Liver (tissue), 9 donors: ENCODE data around the gene DIP2A. TPM values are rescaled to one million over a fixed set of nuclear protein-coding genes. Genes with fewer than 3 reads are reported as not detected.

Experiments used
- DNase-seq: peaks from one replicate; pipeline ENCODE4 v3.0.0-alpha.2; 2017; ENCODE audit warnings: low spot score
- H3K27ac ChIP-seq, 2 donors: one replicate each; pipeline ENCODE4 v1.7.0; 2013; ENCODE audit warnings: inconsistent platforms in 2 of 2, low read length in 2 of 2, control low read depth in 1 of 2, low read depth in 1 of 2, mild to moderate bottlenecking in 1 of 2
- H3K27me3 ChIP-seq, 4 donors: one replicate each; pipeline versions ENCODE4 v1.6.1 to v1.7.0; 2013; ENCODE audit warnings: low read length in 3 of 4, inconsistent platforms in 1 of 4, mild to moderate bottlenecking in 1 of 4, moderate library complexity in 1 of 4; ENCODE audit not compliant: control insufficient read depth in 4 of 4, insufficient read depth in 4 of 4
- H3K36me3 ChIP-seq, 4 donors: one replicate each; pipeline versions ENCODE4 v1.6.1 to v1.7.0; 2013; ENCODE audit warnings: low read length in 3 of 4, mild to moderate bottlenecking in 3 of 4, low read depth in 1 of 4, moderate library complexity in 1 of 4; ENCODE audit not compliant: control insufficient read depth in 4 of 4, insufficient read depth in 3 of 4
- H3K4me1 ChIP-seq, 4 donors: one replicate each; pipeline versions ENCODE4 v1.6.1 to v1.7.0; 2013; ENCODE audit warnings: low read length in 3 of 4, mild to moderate bottlenecking in 3 of 4, moderate library complexity in 1 of 4; ENCODE audit not compliant: control insufficient read depth in 4 of 4, insufficient read depth in 4 of 4
- H3K4me3 ChIP-seq, 3 donors: one replicate each; pipeline versions ENCODE4 v1.6.1 to v1.7.0; 2013; ENCODE audit warnings: low read length in 3 of 3, control low read depth in 1 of 3, low read depth in 1 of 3, mild to moderate bottlenecking in 1 of 3
- H3K9ac ChIP-seq, 2 donors: one replicate each; pipeline ENCODE4 v1.7.0; 2013; ENCODE audit warnings: low read length in 2 of 2, mild to moderate bottlenecking in 2 of 2, moderate library complexity in 2 of 2, control low read depth in 1 of 2, low read depth in 1 of 2
- H3K9me3 ChIP-seq, 4 donors: one replicate each; pipeline versions ENCODE4 v1.6.1 to v1.7.0; 2013; ENCODE audit warnings: low read length in 3 of 4; ENCODE audit not compliant: control insufficient read depth in 4 of 4
- ATF3 ChIP-seq: IDR thresholded peaks from 2 replicates; pipeline ENCODE4 v1.6.1; 2016; ENCODE audit warnings: antibody characterized with exemption
- CTCF ChIP-seq: fragments of 150-350 bp; IDR thresholded peaks from 2 replicates; pipeline ENCODE4 v1.5.1; 2017; ENCODE audit warnings: improper control_type of control experiment, low read depth, low read length; ENCODE audit not compliant: missing input control
- EGR1 ChIP-seq, 2 donors: IDR thresholded peaks; 2 replicates each; pipeline ENCODE4 v1.6.1; 2016 to 2018; ENCODE audit warnings: antibody characterized with exemption in 2 of 2, low read depth in 2 of 2
- FOXA1 ChIP-seq: IDR thresholded peaks from 2 replicates; pipeline ENCODE4 v1.6.1; 2016; ENCODE audit warnings: antibody characterized with exemption
- FOXA2 ChIP-seq: IDR thresholded peaks from 2 replicates; pipeline ENCODE4 v1.6.1; 2016; ENCODE audit warnings: antibody characterized with exemption
- GABPA ChIP-seq, 2 donors: IDR thresholded peaks in 1 of 2; conservative IDR thresholded peaks in 1 of 2; 2 replicates each; pipeline ENCODE4 v1.6.1; 2016; ENCODE audit warnings: antibody characterized with exemption in 2 of 2, mild to moderate bottlenecking in 1 of 2, moderate library complexity in 1 of 2
- HNF4A ChIP-seq, 2 donors: conservative IDR thresholded peaks; 2 replicates each; pipeline ENCODE4 v1.6.1; 2016; ENCODE audit warnings: antibody characterized with exemption in 2 of 2, mild to moderate bottlenecking in 2 of 2
- HNF4G ChIP-seq: IDR thresholded peaks from 2 replicates; pipeline ENCODE4 v1.6.1; 2016; ENCODE audit warnings: antibody characterized with exemption
- JUND ChIP-seq, 2 donors: IDR thresholded peaks; 2 replicates each; pipeline ENCODE4 v1.6.1; 2016; ENCODE audit warnings: antibody characterized with exemption in 2 of 2
- NR2F2 ChIP-seq: IDR thresholded peaks from 2 replicates; pipeline ENCODE4 v1.6.1; 2016; ENCODE audit warnings: antibody characterized with exemption
- RAD21 ChIP-seq, 2 donors: IDR thresholded peaks; 2 replicates each; pipeline ENCODE4 v1.6.1; 2016; ENCODE audit warnings: antibody characterized with exemption in 2 of 2, mild to moderate bottlenecking in 2 of 2
- REST ChIP-seq: IDR thresholded peaks from 2 replicates; pipeline ENCODE4 v1.6.1; 2016; ENCODE audit warnings: antibody characterized with exemption, mild to moderate bottlenecking
- RXRA ChIP-seq, 2 donors: IDR thresholded peaks; 2 replicates each; pipeline ENCODE4 v1.6.1; 2017 to 2018; ENCODE audit warnings: antibody characterized with exemption in 2 of 2, mild to moderate bottlenecking in 1 of 2
- SP1 ChIP-seq: IDR thresholded peaks from 2 replicates; pipeline ENCODE4 v1.6.1; 2018; ENCODE audit warnings: antibody characterized with exemption, mild to moderate bottlenecking
- TAF1 ChIP-seq: conservative IDR thresholded peaks from 2 replicates; pipeline ENCODE4 v1.6.1; 2016; ENCODE audit warnings: antibody characterized with exemption, mild to moderate bottlenecking
- YY1 ChIP-seq: IDR thresholded peaks from 2 replicates; pipeline ENCODE4 v1.6.1; 2016; ENCODE audit warnings: antibody characterized with exemption, mild to moderate bottlenecking
- ZBTB33 ChIP-seq: IDR thresholded peaks from 2 replicates; pipeline ENCODE4 v1.6.1; 2016; ENCODE audit warnings: antibody characterized with exemption
- WGBS: extraction: QIAGEN DNeasy Blood & Tissue Kit; methylation state at CpG from one replicate; pipeline ENCODE4 v1.1.7; 2013; 5-methylcytosine and 5-hydroxymethylcytosine counted together
- polyA plus RNA-seq, 2 donors: library from polyadenylated mRNA; stranded (reverse) in 1 of 2; unstranded in 1 of 2; fragments of 200-250 nt in 1 of 2; fragments of >200 nt in 1 of 2; fragmentation: Nextera tagmentation in 1 of 2; extraction: Ambion mirVana in 1 of 2; gene quantifications; one replicate each; pipeline versions ENCODE4 v1.2.1 to v1.2.3, GENCODE V29; 2013 to 2015
- total RNA-seq, 2 donors: library from RNA; depleted of rRNA; stranded (reverse); fragments of >200 nt; gene quantifications; one replicate each; pipeline ENCODE4 v1.2.3, GENCODE V29; 2014
- TF ChIP-seq, protein P1 (sequence below): IDR thresholded peaks from 2 replicates; pipeline ENCODE4 v1.6.1; 2016; ENCODE audit warnings: antibody characterized with exemption
- donor health status: healthy.
- donor health status: healthy.
- donor health status: healthy.
- donor health status: healthy.
- donor health status: healthy.

Gene DIP2A
- total and polyA plus RNA-seq, 4 donors, result 3.8 to 21.7 (median 7.5) TPM

DNA sequence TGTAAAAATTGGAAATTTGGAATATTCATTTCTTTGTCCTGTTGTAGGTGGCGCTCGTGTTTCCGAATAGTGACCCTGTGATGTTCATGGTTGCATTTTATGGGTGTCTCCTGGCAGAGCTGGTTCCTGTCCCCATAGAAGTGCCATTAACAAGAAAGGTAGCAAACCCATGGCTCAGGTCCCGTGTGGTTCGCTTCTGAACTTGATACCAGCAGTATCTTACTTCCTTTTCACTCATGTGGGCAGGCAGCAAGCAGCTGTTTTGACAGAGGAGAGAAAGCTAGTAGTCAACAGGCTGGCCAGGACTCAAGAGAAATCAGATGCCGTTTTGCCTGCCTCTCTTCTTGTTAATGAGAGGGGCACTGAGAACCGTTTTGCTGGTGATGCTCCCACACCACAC is 73.4 kb downstream of the DIP2A start:
- DNase-seq, result no peak
- H3K9ac ChIP-seq, result no peak overlapping the region
- no peak overlapping the region for H3K4me3 ChIP-seq
- H3K27me3 ChIP-seq, result no peaks in the 10 kb centered on the region
- 83% methylated on average over 7 of the region's 7 CpGs for WGBS
- TF ChIP-seq RAD21 (IDR thresholded peaks at IDR 0.05), result no peak
- TF ChIP-seq ATF3, result no peak
- no peak for TF ChIP-seq SP1
- TF ChIP-seq JUND (IDR thresholded peaks at IDR 0.05), result no peak
- no peak for TF ChIP-seq HNF4G
- peaks cover 1 to 28% (median 22%) of the 10 kb centered on the region in 4 donors for H3K36me3 ChIP-seq
- H3K27ac ChIP-seq, result no peak overlapping the region
- H3K4me1 ChIP-seq, result no peaks in the 10 kb centered on the region
- no peaks in the 10 kb centered on the region for H3K9me3 ChIP-seq

DNA sequence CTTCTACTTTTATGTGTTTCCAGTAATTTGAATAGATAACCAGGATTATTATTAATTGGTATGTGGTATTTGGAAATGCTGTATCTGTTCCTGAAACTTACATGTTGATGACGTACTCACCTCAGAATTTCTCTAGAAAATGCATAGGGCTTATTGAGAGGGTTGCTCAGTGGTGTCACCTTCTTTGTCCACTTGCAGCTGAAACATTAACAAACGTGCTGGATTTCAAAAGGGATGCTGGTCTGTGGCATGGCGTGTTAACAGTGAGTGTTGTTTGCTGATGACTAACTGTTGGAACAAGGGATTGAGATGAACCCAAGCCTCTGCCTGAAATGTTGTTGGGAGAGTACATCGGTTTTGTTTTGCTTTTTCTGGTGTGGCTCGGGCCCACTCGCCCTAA is 78.3 kb downstream of the DIP2A start:
- H3K4me1 ChIP-seq, result no peaks in the 10 kb centered on the region
- peaks cover 7 to 66% (median 31%) of the 10 kb centered on the region in 4 donors for H3K36me3 ChIP-seq
- WGBS, result 87% methylated on average over 6 of the region's 6 CpGs
- H3K27ac ChIP-seq, result no peak overlapping the region
- no peak overlapping the region for H3K9ac ChIP-seq
- no peak for DNase-seq
- H3K4me3 ChIP-seq, result no peak overlapping the region
- no peaks in the 10 kb centered on the region for H3K9me3 ChIP-seq
- H3K27me3 ChIP-seq, result no peaks in the 10 kb centered on the region
- TF ChIP-seq TAF1, result no peak
- TF ChIP-seq NR2F2, result no peak
- no peak for TF ChIP-seq HNF4G
- TF ChIP-seq FOXA2, result no peak
- TF ChIP-seq REST, result no peak
- no peak for TF ChIP-seq HNF4A (conservative IDR thresholded peaks at IDR 0.05)
- no peak for TF ChIP-seq CTCF
- TF ChIP-seq ATF3, result no peak
- TF ChIP-seq YY1, result no peak
- no peak for TF ChIP-seq GABPA (IDR thresholded peaks at IDR 0.05 in 1 of 2, conservative IDR thresholded peaks at IDR 0.05 in 1 of 2)
- no peak for TF ChIP-seq JUND (IDR thresholded peaks at IDR 0.05)
- TF ChIP-seq, protein P1, sequence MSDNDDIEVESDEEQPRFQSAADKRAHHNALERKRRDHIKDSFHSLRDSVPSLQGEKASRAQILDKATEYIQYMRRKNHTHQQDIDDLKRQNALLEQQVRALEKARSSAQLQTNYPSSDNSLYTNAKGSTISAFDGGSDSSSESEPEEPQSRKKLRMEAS, result no peak
- no peak for TF ChIP-seq RXRA (IDR thresholded peaks at IDR 0.05)
- no peak for TF ChIP-seq RAD21 (IDR thresholded peaks at IDR 0.05)
- TF ChIP-seq ZBTB33, result no peak
- no peak for TF ChIP-seq FOXA1
- no peak for TF ChIP-seq EGR1 (IDR thresholded peaks at IDR 0.05; ENCODE audit: low read depth in 2 of 2)
- TF ChIP-seq SP1, result no peak
